Suprapubic skin (tissue), 4 donors: ENCODE results near the gene SGTA. TPM values are rescaled to one million over a fixed set of nuclear protein-coding genes. Genes with fewer than 3 reads are reported as not detected.

Experiments
- DNase-seq, 2 donors: peaks; one replicate each; pipeline ENCODE4 v3.0.0-alpha.2; 2019; ENCODE audit warnings: low spot score in 2 of 2
- H3K27ac ChIP-seq: fragments of 200-600 bp; sonication (generic); one replicate; pipeline ENCODE4 v1.5.1; 2019
- H3K27me3 ChIP-seq: fragments of 200-600 bp; sonication (generic); one replicate; pipeline ENCODE4 v1.5.1; 2019
- H3K36me3 ChIP-seq: fragments of 200-600 bp; sonication (generic); one replicate; pipeline ENCODE4 v1.5.1; 2019
- H3K4me1 ChIP-seq: fragments of 200-600 bp; sonication (generic); one replicate; pipeline ENCODE4 v1.5.1; 2019
- H3K4me3 ChIP-seq: fragments of 200-600 bp; sonication (generic); one replicate; pipeline ENCODE4 v1.5.1; 2019; ENCODE audit warnings: mild to moderate bottlenecking
- H3K9me3 ChIP-seq: fragments of 200-600 bp; sonication (generic); one replicate; pipeline ENCODE4 v1.5.1; 2019
- EP300 ChIP-seq: sonication (generic); formaldehyde crosslinking; IDR thresholded peaks from one replicate; pipeline ENCODE4 v1.6.1; 2017; ENCODE audit warnings: antibody characterized with exemption
- POLR2A ChIP-seq, 2 donors: fragments of 450-650 bp; IDR thresholded peaks; one replicate each; pipeline ENCODE4 v1.6.1; 2017; ENCODE audit warnings: antibody characterized with exemption in 2 of 2, mild to moderate bottlenecking in 2 of 2, moderate library complexity in 2 of 2
- POLR2AphosphoS5 ChIP-seq, 3 donors: sonication (generic); formaldehyde crosslinking; IDR thresholded peaks; one replicate each; pipeline ENCODE4 v1.6.1; 2017; ENCODE audit warnings: antibody characterized with exemption in 3 of 3
- WGBS: methylation state at CpG from one replicate; pipeline ENCODE4 v1.1.5; 2018; 5-methylcytosine and 5-hydroxymethylcytosine counted together
- total RNA-seq, 4 donors: library from RNA; depleted of rRNA; stranded (reverse); fragments of >200 nt; gene quantifications; one replicate each; pipeline ENCODE4 v1.1.0, GENCODE V29; 2016
- TF ChIP-seq, protein P1 (sequence below), 2 donors: fragments of 200-600 bp in 1 of 2; fragments of 450-650 bp in 1 of 2; sonication (generic) in 1 of 2; IDR thresholded peaks; one replicate each; pipeline ENCODE4 v1.5.1; 2016 to 2019; ENCODE audit warnings: antibody characterized with exemption in 2 of 2, mild to moderate bottlenecking in 1 of 2, moderate library complexity in 1 of 2

SGTA gene
- total RNA-seq, 4 donors from 2014 or later = 29.1 to 48.9 (median 40.6) TPM

DNA sequence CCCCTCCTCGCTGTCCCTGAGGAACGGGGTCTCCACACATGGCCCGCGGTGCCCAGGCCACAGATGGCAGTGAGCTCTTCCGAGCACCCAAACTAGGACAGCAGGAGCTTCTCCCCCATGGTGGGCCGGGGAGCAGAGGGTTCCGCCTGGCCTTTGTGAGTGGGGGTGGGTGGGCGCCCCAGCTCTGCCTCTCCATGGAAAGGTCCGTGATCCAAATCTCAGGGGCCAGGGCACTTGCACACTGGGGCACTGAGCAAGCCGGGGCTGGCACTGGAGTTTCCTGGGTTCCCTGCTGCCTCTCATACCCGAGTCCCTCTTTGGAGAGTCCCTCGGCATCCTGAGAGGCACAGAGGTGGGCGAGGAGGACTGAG lies 59.7 kb downstream of the SGTA start:
- TF ChIP-seq, protein P1, sequence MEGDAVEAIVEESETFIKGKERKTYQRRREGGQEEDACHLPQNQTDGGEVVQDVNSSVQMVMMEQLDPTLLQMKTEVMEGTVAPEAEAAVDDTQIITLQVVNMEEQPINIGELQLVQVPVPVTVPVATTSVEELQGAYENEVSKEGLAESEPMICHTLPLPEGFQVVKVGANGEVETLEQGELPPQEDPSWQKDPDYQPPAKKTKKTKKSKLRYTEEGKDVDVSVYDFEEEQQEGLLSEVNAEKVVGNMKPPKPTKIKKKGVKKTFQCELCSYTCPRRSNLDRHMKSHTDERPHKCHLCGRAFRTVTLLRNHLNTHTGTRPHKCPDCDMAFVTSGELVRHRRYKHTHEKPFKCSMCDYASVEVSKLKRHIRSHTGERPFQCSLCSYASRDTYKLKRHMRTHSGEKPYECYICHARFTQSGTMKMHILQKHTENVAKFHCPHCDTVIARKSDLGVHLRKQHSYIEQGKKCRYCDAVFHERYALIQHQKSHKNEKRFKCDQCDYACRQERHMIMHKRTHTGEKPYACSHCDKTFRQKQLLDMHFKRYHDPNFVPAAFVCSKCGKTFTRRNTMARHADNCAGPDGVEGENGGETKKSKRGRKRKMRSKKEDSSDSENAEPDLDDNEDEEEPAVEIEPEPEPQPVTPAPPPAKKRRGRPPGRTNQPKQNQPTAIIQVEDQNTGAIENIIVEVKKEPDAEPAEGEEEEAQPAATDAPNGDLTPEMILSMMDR (IDR thresholded peaks at IDR 0.05) = no peak
- no peak for TF ChIP-seq POLR2A (IDR thresholded peaks at IDR 0.05)
- TF ChIP-seq POLR2AphosphoS5 (IDR thresholded peaks at IDR 0.05) = no peak
- no peak for TF ChIP-seq EP300
- DNase-seq = no peak
- Histone ChIP-seq H3K36me3 (no peaks in the 10 kb centered on the region), H3K4me1 (peaks cover 45% of the 10 kb centered on the region), H3K27ac (no peak overlapping the region), H3K9me3 (no peaks in the 10 kb centered on the region), H3K4me3 (no peak overlapping the region), H3K27me3 (peaks cover 56% of the 10 kb centered on the region)
- 64% methylated on average over 3 of the region's 13 CpGs for WGBS

DNA sequence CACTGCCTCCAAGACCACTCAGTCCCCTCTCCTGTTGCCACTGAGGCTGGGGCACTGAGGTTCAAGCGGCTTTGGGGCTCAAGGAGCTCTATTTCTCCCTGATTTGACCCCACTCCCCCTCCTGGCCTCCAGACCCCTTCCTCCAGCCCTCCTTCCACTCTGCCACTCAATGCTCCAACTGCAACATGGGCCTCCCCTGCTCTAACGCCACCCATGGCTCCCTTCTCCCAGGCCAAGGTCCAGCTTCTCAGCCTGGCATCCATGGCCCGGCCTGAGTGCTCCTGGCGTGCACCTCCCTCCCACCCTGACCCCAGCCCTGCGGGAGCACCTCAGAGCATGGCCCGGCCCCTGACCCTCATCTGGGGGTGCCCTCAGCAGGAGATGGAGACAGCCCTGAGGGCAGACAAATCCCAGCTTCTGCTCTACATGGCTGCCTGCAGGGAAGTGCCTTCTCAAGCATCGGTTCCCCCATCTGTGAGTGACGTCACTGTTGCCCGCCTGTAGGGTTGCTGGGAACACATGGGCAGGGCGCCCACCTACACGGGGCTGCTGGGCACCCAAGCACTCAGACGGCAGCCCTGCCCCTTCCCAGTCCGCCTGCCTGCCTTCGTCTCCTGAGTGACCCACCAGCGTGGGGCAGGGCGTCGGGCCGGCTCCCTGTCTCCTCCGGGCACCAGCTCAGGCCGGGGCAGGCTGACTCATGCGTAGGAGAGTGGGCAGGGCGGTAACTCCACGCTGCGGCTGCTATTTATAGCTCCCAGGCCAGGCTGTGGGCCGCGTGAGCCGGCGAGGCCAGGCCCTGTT lies 60.3 kb downstream of the SGTA start:
- TF ChIP-seq EP300 (no peak), POLR2AphosphoS5 (IDR thresholded peaks at IDR 0.05) (no peak), POLR2A (IDR thresholded peaks at IDR 0.05) (no peak)
- TF ChIP-seq, protein P1 (IDR thresholded peaks at IDR 0.05) = no peak
- 74% methylated on average over 5 of the region's 28 CpGs for whole genome bisulfite sequencing
- Histone ChIP-seq H3K27me3 (peaks cover 51% of the 10 kb centered on the region), H3K36me3 (no peaks in the 10 kb centered on the region), H3K27ac (no peak overlapping the region), H3K4me1 (peaks cover 45% of the 10 kb centered on the region), H3K4me3 (no peak overlapping the region), H3K9me3 (no peaks in the 10 kb centered on the region)
- DNase-seq = no peak

DNA sequence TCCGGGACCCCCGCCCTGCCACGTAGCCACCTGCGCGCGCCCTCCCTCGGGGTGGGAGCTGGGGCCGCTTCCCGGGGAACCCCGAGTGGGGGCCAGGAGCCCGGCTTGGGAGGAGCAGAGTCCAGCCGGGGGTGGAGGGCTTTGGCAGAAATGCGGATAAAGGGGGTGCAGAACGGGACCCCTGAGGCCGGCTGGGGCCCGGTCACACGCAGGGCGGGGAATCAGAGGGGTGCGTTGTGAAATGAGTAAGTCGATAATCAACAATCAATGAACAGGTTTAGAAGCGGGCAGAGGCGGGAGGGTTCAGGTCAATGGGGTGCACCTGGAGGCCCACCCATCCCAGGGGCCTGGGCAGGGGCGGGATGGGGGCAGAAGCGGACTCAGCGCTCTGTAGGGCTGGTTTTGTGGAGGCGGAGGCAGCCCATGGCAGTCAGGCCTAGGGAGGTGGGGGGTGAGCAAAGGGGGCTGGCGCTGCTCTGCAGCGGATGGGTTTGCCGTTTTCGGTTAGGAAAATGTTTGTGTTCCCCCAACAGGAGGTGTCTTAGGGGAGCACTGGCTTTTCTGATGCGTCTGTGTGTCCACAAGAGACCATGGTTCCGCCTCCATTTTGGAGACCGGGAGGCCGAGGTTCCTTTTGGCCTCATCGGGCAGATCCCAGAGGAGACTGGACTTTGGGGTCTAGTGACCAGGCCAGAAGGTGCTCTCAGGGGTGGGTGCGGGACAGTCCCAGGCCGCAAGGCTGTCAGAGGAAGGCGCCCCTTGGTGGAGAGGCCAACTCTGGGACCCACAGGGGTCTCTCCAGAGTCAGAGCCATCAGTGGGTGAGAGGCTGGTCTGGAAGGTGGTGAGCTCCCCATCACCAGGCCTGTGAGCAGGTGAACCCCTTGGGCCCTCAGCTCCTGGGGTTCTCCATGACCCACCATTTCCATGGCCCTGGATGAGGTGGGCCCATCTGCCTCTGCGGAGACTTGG lies 61.2 kb downstream of the SGTA start:
- 44% methylated on average over 33 of the region's 39 CpGs for WGBS
- Histone ChIP-seq H3K4me1 (peaks cover 42% of the 10 kb centered on the region), H3K36me3 (no peaks in the 10 kb centered on the region), H3K27ac (no peak overlapping the region), H3K9me3 (no peaks in the 10 kb centered on the region), H3K4me3 (peak overlapping the region; percentile 55), H3K27me3 (peaks cover 45% of the 10 kb centered on the region)
- no peak for DNase-seq
- no peak for TF ChIP-seq POLR2A (IDR thresholded peaks at IDR 0.05)
- TF ChIP-seq, protein P1 (IDR thresholded peaks at IDR 0.05) = no peak
- TF ChIP-seq EP300 = no peak
- TF ChIP-seq POLR2AphosphoS5 (IDR thresholded peaks at IDR 0.05) = no peak

DNA sequence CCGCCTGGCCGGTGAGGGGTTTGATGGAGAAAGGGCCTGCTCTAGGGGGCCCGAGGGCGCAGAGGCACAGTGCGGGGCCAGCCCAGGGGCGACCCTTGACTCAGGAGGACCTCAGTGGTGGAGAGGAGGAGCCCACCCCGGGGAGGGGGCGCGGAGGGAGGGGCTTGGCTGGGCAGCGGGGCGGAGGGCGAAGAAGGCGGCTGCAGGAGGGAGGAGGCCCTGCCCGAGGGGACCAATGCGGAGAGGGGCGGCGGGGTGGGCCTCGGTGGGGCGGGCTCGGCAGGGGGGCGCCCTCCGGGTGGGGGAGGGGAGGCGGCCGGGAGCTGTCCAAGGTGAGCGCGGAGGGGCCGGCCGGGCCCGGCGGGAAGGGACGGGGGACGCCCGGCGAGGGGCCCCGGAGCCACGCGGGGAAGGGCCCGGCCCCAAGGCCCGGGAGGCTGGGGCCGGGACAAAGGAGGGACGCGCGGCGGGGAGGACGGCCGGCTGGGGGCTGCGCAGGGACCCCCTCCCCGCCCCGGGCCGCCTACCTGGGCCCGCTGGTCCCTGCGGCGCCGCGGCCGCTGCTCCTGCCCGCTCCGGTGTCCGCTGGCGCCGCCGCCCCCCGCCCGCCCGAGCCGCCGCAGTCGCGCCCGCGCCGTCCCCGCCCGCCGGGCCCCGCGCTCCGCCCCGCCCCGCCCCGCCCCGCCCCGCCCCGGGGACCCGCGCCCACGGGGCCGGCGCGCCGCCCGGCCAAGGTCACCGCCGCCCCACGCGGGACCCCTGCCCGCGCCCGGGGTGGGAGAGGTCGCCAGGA lies 62.1 kb downstream of the SGTA start, which contains the start of gene DIRAS1:
TSS of gene DIRAS1 (minus strand) at position 596 of the 793 bp plus-strand sequence. CDS start 3,566 bp downstream, outside the sequence.
- peak within 1 kb of the TSS; percentile 55 for H3K4me3 ChIP-seq
- WGBS = 0% methylated on average over 6 of the region's 100 CpGs

More for the DNA sequence above, 62.1 kb downstream of the SGTA start, which contains the start of gene DIRAS1:
- TF ChIP-seq POLR2AphosphoS5 (IDR thresholded peaks at IDR 0.05) (no peak), POLR2A (IDR thresholded peaks at IDR 0.05) (no peak), EP300 (no peak)
- TF ChIP-seq, protein P1 (IDR thresholded peaks at IDR 0.05) = no peak
- no peaks in the 10 kb centered on the region for H3K36me3 ChIP-seq
- no peak within 1 kb of the TSS for H3K27ac ChIP-seq
- H3K9me3 ChIP-seq = no peaks in the 10 kb centered on the region
- H3K4me1 ChIP-seq = peaks cover 38% of the 10 kb centered on the region
- peaks cover 43% of the 10 kb centered on the region for H3K27me3 ChIP-seq
- DNase-seq = no peak
